Mesothelial cell of epicardium (in vitro differentiated cells): ENCODE data around the gene TAS2R13. TPM values are rescaled to one million over a fixed set of nuclear protein-coding genes. Genes with fewer than 3 reads are reported as not detected.
A peak's percentile ranks its signal among the peaks of the same experiment; 100 is the strongest.

Experiments used
- DNase-seq, 2 experiments: peaks; one replicate each; pipeline ENCODE4 v3.0.0; 2021; ENCODE audit warnings: low spot score in 2 of 2; ENCODE audit not compliant: unreplicated experiment in 2 of 2
- H3K27ac Mint-ChIP-seq: 2 replicates; pipeline ENCODE4 v1.8.0; 2021; ENCODE audit warnings: mixed read lengths
- H3K27me3 Mint-ChIP-seq: 2 replicates; pipeline ENCODE4 v1.8.0; 2021; ENCODE audit warnings: low read depth, mixed read lengths
- H3K36me3 Mint-ChIP-seq: 2 replicates; pipeline ENCODE4 v1.8.0; 2021; ENCODE audit warnings: mixed read lengths
- H3K4me1 Mint-ChIP-seq: 2 replicates; pipeline ENCODE4 v1.8.0; 2021; ENCODE audit warnings: mixed read lengths
- H3K4me3 Mint-ChIP-seq: 2 replicates; pipeline ENCODE4 v1.8.0; 2021; ENCODE audit warnings: mild to moderate bottlenecking, moderate library complexity, mixed read lengths
- H3K9me3 Mint-ChIP-seq: 2 replicates; pipeline ENCODE4 v1.8.0; 2021; ENCODE audit warnings: mixed read lengths
- total RNA-seq: library from RNA; stranded (reverse); gene quantifications from 3 replicates; pipeline ENCODE4 v1.2.1, GENCODE V29; 2021
- TF ChIP-seq, protein P1 (sequence below): fragments of 200-600 bp; sonication (generic); IDR thresholded peaks from one replicate; pipeline ENCODE4 v1.5.0; 2021; ENCODE audit warnings: antibody characterized with exemption; ENCODE audit not compliant: unreplicated experiment

TAS2R13 gene
- total RNA-seq, 1 donor from 2014 or later, result 3.5 TPM

DNA sequence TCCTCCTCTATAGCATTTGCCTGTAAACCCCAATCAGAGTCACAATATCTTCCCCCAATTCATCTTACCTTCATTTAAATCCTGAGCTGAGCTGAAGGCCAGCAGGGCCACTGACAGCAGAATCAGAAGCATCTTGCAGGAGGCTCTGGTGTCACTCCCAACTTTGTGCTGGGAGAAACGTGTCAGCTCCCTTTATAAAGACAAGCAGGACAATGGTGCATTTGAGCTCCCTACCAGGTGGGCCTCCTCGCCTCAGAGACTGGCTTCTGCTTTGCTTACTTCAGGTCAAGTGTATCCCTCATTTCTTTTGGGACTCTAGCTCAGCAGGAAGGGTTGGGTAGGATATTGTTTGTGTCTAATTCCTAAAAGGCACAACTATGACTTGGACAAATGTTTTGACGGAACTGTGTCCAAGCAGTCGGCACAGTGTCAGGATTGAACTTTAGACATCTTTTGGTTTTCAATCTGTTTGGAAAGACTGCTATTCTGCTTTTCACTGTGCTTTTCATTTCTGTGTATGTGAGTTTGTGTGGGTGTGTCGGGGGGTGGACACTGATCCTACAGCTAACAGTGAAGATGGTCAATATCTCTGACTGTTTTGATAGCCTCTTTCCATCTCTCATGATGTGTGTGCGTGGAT lies 25.2 kb downstream of the TAS2R13 start, which contains the start of gene PRH1:
Gene PRH1, minus strand, starts transcription at position 170 of the 640 bp plus-strand sequence. Its CDS starts 38 bp downstream, at position 132.
- H3K9me3 Mint-ChIP-seq, result no peaks in the 10 kb centered on the region
- H3K4me3 Mint-ChIP-seq, result no peak within 1 kb of the TSS
- no peak within 1 kb of the TSS for H3K27ac Mint-ChIP-seq
- DNase-seq, result no peak
- H3K27me3 Mint-ChIP-seq, result no peaks in the 10 kb centered on the region
- TF ChIP-seq, protein P1, sequence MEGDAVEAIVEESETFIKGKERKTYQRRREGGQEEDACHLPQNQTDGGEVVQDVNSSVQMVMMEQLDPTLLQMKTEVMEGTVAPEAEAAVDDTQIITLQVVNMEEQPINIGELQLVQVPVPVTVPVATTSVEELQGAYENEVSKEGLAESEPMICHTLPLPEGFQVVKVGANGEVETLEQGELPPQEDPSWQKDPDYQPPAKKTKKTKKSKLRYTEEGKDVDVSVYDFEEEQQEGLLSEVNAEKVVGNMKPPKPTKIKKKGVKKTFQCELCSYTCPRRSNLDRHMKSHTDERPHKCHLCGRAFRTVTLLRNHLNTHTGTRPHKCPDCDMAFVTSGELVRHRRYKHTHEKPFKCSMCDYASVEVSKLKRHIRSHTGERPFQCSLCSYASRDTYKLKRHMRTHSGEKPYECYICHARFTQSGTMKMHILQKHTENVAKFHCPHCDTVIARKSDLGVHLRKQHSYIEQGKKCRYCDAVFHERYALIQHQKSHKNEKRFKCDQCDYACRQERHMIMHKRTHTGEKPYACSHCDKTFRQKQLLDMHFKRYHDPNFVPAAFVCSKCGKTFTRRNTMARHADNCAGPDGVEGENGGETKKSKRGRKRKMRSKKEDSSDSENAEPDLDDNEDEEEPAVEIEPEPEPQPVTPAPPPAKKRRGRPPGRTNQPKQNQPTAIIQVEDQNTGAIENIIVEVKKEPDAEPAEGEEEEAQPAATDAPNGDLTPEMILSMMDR, result no peak
- H3K4me1 Mint-ChIP-seq, result no peaks in the 10 kb centered on the region
- peaks cover 23% of the 10 kb centered on the region for H3K36me3 Mint-ChIP-seq

DNA sequence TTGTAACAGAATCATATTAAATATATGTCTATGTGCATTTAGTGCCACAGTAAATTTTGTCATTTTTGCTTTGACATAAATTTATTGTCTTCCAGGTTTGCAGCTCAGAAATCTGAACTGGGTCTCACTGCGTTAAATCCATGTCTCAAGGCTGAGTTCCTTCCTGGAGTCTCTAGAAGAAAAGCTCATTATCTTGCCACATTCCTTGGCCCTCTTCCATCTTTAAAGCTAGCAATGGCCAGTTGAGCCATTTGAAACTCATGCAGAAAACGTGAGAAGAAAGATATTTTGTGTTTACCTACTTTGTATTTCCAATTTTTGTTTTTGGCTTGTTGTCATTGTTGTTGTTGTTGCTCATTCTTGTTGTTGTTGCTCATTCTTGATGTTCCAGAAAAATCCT lies 36.0 kb downstream of the TAS2R13 start:
- TF ChIP-seq, protein P1, result no peak
- DNase-seq, result no peak
- H3K27me3 Mint-ChIP-seq, result no peaks in the 10 kb centered on the region

DNA sequence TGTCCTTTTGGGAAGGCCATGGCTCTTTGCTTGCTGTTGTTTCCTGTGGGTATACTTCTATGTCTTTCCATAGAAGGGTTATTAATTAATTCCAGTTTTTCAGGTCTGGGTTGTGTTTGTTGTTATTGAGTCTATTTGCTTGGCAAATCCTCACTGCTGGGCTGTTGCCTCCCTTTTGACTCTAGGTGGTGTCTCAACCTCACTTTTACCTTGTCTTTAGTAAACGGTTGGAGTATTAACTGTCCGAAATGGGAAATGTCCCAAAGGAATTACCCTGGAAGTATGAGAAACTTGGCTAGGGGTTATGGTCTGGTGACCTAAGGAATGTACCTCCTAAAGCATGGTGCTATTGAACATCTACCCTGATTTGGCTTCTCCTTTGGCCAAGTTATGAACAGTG lies 42.0 kb downstream of the TAS2R13 start:
- H3K4me1 Mint-ChIP-seq, result no peaks in the 10 kb centered on the region
- H3K4me3 Mint-ChIP-seq, result no peak overlapping the region
- H3K36me3 Mint-ChIP-seq, result peaks cover 30% of the 10 kb centered on the region
- H3K27ac Mint-ChIP-seq, result no peak overlapping the region
- H3K27me3 Mint-ChIP-seq, result no peaks in the 10 kb centered on the region
- TF ChIP-seq, protein P1, result no peak
- DNase-seq, result no peak
- H3K9me3 Mint-ChIP-seq, result peaks cover 26% of the 10 kb centered on the region

More for the DNA sequence above, 36.0 kb downstream of the TAS2R13 start:
- H3K36me3 Mint-ChIP-seq, result peaks cover 46% of the 10 kb centered on the region
- H3K27ac Mint-ChIP-seq, result peak overlapping the region; percentile 55
- H3K4me1 Mint-ChIP-seq, result peaks cover 5% of the 10 kb centered on the region
- H3K4me3 Mint-ChIP-seq, result no peak overlapping the region
- peaks cover 39% of the 10 kb centered on the region for H3K9me3 Mint-ChIP-seq

DNA sequence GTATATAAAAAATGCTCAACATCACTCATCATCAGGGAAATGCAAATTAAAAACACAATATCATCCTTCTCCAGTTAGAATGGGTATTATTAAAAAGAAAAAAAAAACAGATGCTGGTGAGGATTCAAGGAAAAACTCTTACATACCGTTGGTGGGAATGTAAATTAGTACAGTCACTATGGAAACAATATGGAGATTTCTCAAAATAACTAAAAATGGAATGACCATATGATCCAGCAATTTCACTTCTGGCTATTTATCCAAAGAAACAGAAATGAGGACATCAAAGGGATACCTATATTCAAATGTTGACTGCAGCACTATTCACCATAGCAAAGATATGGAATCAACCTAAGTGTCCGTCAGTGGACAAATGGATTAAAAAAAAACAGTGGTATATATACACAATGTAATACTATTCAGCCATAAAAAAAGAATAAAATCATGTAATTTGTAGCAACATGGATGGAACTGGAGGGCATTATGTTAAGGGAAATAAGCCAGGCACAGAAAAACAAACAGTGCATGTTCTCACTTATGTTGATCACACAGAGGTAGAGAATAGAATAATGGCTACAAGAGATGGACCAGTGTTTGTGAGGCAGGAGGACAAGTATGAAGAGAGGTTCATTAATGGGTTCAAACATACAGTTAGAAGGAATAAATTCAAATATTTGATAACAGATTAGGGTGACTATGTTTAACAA lies 45.7 kb downstream of the TAS2R13 start:
- H3K36me3 Mint-ChIP-seq, result peaks cover 53% of the 10 kb centered on the region
- TF ChIP-seq, protein P1, result no peak
- no peaks in the 10 kb centered on the region for H3K4me1 Mint-ChIP-seq
- no peak overlapping the region for H3K4me3 Mint-ChIP-seq
- H3K27me3 Mint-ChIP-seq, result no peaks in the 10 kb centered on the region
- no peak overlapping the region for H3K27ac Mint-ChIP-seq
- H3K9me3 Mint-ChIP-seq, result peaks cover 52% of the 10 kb centered on the region
- no peak for DNase-seq

DNA sequence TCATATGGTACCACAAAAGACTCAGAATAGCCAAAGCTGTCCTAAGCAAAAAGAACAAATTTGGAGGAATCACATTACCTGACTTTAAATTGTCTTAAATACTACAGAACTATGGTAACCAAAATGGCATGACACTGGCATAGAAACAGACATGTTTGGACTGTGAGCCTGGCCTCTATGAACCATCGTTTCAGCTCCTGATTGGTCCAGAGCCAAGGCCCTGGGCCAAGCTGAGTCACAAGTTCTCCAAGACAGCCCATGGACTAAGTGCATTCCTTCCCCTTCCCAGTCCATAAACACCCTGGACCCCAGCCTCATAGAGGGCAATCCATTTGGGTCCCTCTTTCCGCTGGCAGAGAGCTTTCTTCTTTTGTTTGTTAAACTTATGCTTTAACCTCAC lies 48.0 kb downstream of the TAS2R13 start:
- Mint-ChIP-seq H3K9me3 (peaks cover 75% of the 10 kb centered on the region), H3K36me3 (peaks cover 72% of the 10 kb centered on the region), H3K27me3 (no peaks in the 10 kb centered on the region), H3K4me3 (no peak overlapping the region), H3K27ac (no peak overlapping the region), H3K4me1 (no peaks in the 10 kb centered on the region)
- TF ChIP-seq, protein P1, result no peak
- DNase-seq, result no peak

Other genes starting within 250 kb of the TAS2R13 start
- gene STYK1, start 235.5 kb downstream of the TAS2R13 start, total RNA-seq, result 0.99 to 1.4 TPM (median 1.0 TPM) in 3 replicates
- gene YBX3, start 186.2 kb downstream of the TAS2R13 start, total RNA-seq, result 147 to 163 TPM (median 150 TPM) in 3 replicates
- 0.20 to 0.40 TPM (median 0.20 TPM) in 3 replicates for gene TAS2R7, start 106.9 kb downstream of the TAS2R13 start, total RNA-seq
- gene TAS2R8, start 102.3 kb downstream of the TAS2R13 start, total RNA-seq, result 0.18 to 0.42 TPM (median 0.29 TPM) in 3 replicates
- gene TAS2R9, start 99.4 kb downstream of the TAS2R13 start, total RNA-seq, result 0.50 to 0.64 TPM (median 0.56 TPM) in 3 replicates
- 2.5 to 3.2 TPM (median 2.7 TPM) in 3 replicates for gene TAS2R10, start 83.2 kb downstream of the TAS2R13 start, total RNA-seq
- gene PRR4, start 60.1 kb downstream of the TAS2R13 start, total RNA-seq, result 5.4 to 7.2 TPM (median 5.4 TPM) in 3 replicates
- gene PRH1, start 25.3 kb downstream of the TAS2R13 start, total RNA-seq, result 30.3 to 44.9 TPM (median 32.6 TPM) in 3 replicates
- not detected in 3 replicates for gene PRH2, start 19.7 kb upstream of the TAS2R13 start, total RNA-seq
- 4.5 to 6.7 TPM (median 5.4 TPM) in 3 replicates for gene TAS2R14, start 29.7 kb upstream of the TAS2R13 start, total RNA-seq
- gene TAS2R50, start 77.3 kb upstream of the TAS2R13 start, total RNA-seq, result 3.3 to 3.4 TPM (median 3.3 TPM) in 3 replicates
- 3.8 to 5.0 TPM (median 4.8 TPM) in 3 replicates for gene TAS2R20, start 88.7 kb upstream of the TAS2R13 start, total RNA-seq
- gene TAS2R19, start 113.1 kb upstream of the TAS2R13 start, total RNA-seq, result 8.0 to 9.5 TPM (median 8.5 TPM) in 3 replicates
- 9.3 to 9.7 TPM (median 9.5 TPM) in 3 replicates for gene TAS2R31, start 121.8 kb upstream of the TAS2R13 start, total RNA-seq
- gene TAS2R46, start 152.7 kb upstream of the TAS2R13 start, total RNA-seq, result 3.8 to 3.9 TPM (median 3.9 TPM) in 3 replicates
- gene TAS2R43, start 182.8 kb upstream of the TAS2R13 start, total RNA-seq, result 1.9 to 2.9 TPM (median 2.2 TPM) in 3 replicates
- 5.4 to 7.2 TPM (median 6.2 TPM) in 3 replicates for gene TAS2R30, start 225.1 kb upstream of the TAS2R13 start, total RNA-seq